Stomach (tissue), 9 donors: ENCODE data around the gene CHKB. TPM values are rescaled to one million over a fixed set of nuclear protein-coding genes. Genes with fewer than 3 reads are reported as not detected.

Source experiments
- DNase-seq, 2 donors: peaks; one replicate each; pipeline versions ENCODE4 v3.0.0 to v3.0.0-alpha.2; 2013 to 2019
- H3K27ac ChIP-seq, 5 donors: fragments of 200-600 bp in 4 of 5; sonication (generic) in 4 of 5; one replicate each; pipeline ENCODE4 v1.5.1; 2013 to 2019; ENCODE audit warnings: mild to moderate bottlenecking in 1 of 5, moderate library complexity in 1 of 5
- H3K27me3 ChIP-seq, 3 donors: fragments of 200-600 bp; sonication (generic); one replicate each; pipeline ENCODE4 v1.5.1; 2017 to 2019; ENCODE audit warnings: mixed run types in 1 of 3
- H3K36me3 ChIP-seq, 4 donors: fragments of 200-600 bp; sonication (generic); 1 replicate in 3 of 4; 2 replicates in 1 of 4; pipeline ENCODE4 v1.5.1; 2016 to 2019
- H3K4me1 ChIP-seq, 4 donors: fragments of 200-600 bp; sonication (generic); one replicate each; pipeline ENCODE4 v1.5.1; 2016 to 2019
- H3K4me3 ChIP-seq, 4 donors: fragments of 200-600 bp; sonication (generic) in 3 of 4; one replicate each; pipeline ENCODE4 v1.5.1; 2016 to 2019; ENCODE audit warnings: mild to moderate bottlenecking in 1 of 4
- H3K9me3 ChIP-seq, 4 donors: fragments of 200-600 bp; sonication (generic); one replicate each; pipeline ENCODE4 v1.5.1; 2016 to 2019
- CTCF ChIP-seq, 7 experiments: fragments of 450-650 bp in 4 of 7; fragments of 200-600 bp in 3 of 7; sonication (generic) in 3 of 7; IDR thresholded peaks; one replicate each; pipeline ENCODE4 v1.5.1; 2016 to 2019; ENCODE audit warnings: antibody characterized with exemption in 7 of 7, control low read depth in 2 of 7, mild to moderate bottlenecking in 1 of 7
- EP300 ChIP-seq: sonication (generic); formaldehyde crosslinking; IDR thresholded peaks from one replicate; pipeline ENCODE4 v1.6.1; 2017; ENCODE audit warnings: antibody characterized with exemption
- POLR2A ChIP-seq, 4 donors: fragments of 450-650 bp; IDR thresholded peaks; one replicate each; pipeline ENCODE4 v1.6.1; 2016; ENCODE audit warnings: antibody characterized with exemption in 4 of 4, control low read depth in 2 of 4, mild to moderate bottlenecking in 1 of 4, moderate library complexity in 1 of 4
- POLR2AphosphoS5 ChIP-seq, 3 donors: sonication (generic); formaldehyde crosslinking; IDR thresholded peaks; one replicate each; pipeline ENCODE4 v1.6.1; 2016; ENCODE audit warnings: antibody characterized with exemption in 3 of 3
- WGBS, 5 donors: extraction: QIAGEN DNeasy Blood & Tissue Kit in 3 of 5; methylation state at CpG; one replicate each; pipeline versions ENCODE4 v1.1.5 to v1.1.7; 2013 to 2018; 5-methylcytosine and 5-hydroxymethylcytosine counted together
- intact Hi-C: fragments of 100-400 bp; cut with DNase I; formaldehyde crosslinking; loops from one replicate; pipeline ENCODE4 v1.15.1; 2023; ENCODE audit warnings: low total_unique reads
- polyA plus RNA-seq, 3 donors: library from polyadenylated mRNA; stranded (reverse); fragments of 200-250 nt; gene quantifications; one replicate each; pipeline ENCODE4 v1.2.3, GENCODE V29; 2013
- total RNA-seq, 5 donors: library from RNA; depleted of rRNA; stranded (reverse); fragments of >200 nt; gene quantifications; one replicate each; pipeline versions ENCODE4 v1.1.0 to v1.2.3, GENCODE V29; 2014 to 2016
- donor health status: healthy with polysubstance abuse.
- donor health status: Bipolar disorder and iron deficiency.
- donor health status: healthy.

The CHKB gene
- total and polyA plus RNA-seq, 8 donors, result 31.9 to 283 (median 118) TPM

GRCh38 chr22:50530580-50530876 lies 52.1 kb downstream of the CHKB start:
- H3K9me3 ChIP-seq, result no peaks in the 10 kb centered on the region
- no peaks in the 10 kb centered on the region for H3K36me3 ChIP-seq
- no peak for DNase-seq
- WGBS, 5 donors, result 0 to 2% (median 1%) methylated on average over 14 to 21 of the region's 21 CpGs
- H3K4me1 ChIP-seq, result peaks cover 54 to 83% (median 66%) of the 10 kb centered on the region in 4 donors
- peaks cover 0 to 60% (median 0%) of the 10 kb centered on the region in 3 donors for H3K27me3 ChIP-seq
- intact Hi-C loops, result no loop called here
- peak overlapping the region; percentile 53 to 80 (median 57) for H3K4me3 ChIP-seq
- H3K27ac ChIP-seq, result peak overlapping the region; percentile 92 to 98 (median 93)
- TF ChIP-seq CTCF (IDR thresholded peaks at IDR 0.05), result no peak
- no peak for TF ChIP-seq POLR2AphosphoS5 (IDR thresholded peaks at IDR 0.05)
- no peak for TF ChIP-seq EP300
- TF ChIP-seq POLR2A (IDR thresholded peaks at IDR 0.05), result no peak

GRCh38 chr22:50529897-50530579 lies 52.6 kb downstream of the CHKB start, which contains the start of gene TYMP:
TYMP (minus strand) TSS chr22:50530012; CDS start chr22:50529709, 303 bp downstream.
- WGBS, 5 donors, result 0 to 3% (median 1%) methylated on average over 30 to 92 of the region's 92 CpGs
- H3K9me3 ChIP-seq, result no peaks in the 10 kb centered on the region
- peaks cover 56 to 84% (median 69%) of the 10 kb centered on the region in 4 donors for H3K4me1 ChIP-seq
- peak within 1 kb of the TSS; percentile 92 to 98 (median 93) for H3K27ac ChIP-seq
- H3K36me3 ChIP-seq, result no peaks in the 10 kb centered on the region
- H3K27me3 ChIP-seq, result peaks cover 0 to 55% (median 0%) of the 10 kb centered on the region in 3 donors
- peak within 1 kb of the TSS; percentile 53 to 80 (median 57) for H3K4me3 ChIP-seq
- intact Hi-C loops, result no loop called here
- DNase-seq, result peak; percentile 86 to 91
- no peak for TF ChIP-seq CTCF (IDR thresholded peaks at IDR 0.05)
- no peak for TF ChIP-seq EP300
- peak in 2 of 3 donors; percentile 91 to 94 for TF ChIP-seq POLR2AphosphoS5 (IDR thresholded peaks at IDR 0.05)
- TF ChIP-seq POLR2A (IDR thresholded peaks at IDR 0.05), result peak in 1 of 4 donors; percentile 38

GRCh38 chr22:50529416-50529896 lies 53.2 kb downstream of the CHKB start:
- Histone ChIP-seq H3K36me3 (no peaks in the 10 kb centered on the region), H3K4me1 (peaks cover 61 to 90% (median 74%) of the 10 kb centered on the region in 4 donors), H3K9me3 (no peaks in the 10 kb centered on the region), H3K4me3 (peak overlapping the region; percentile 53 to 80 (median 57)), H3K27ac (peak overlapping the region; percentile 92 to 98 (median 93)), H3K27me3 (peaks cover 0 to 51% (median 0%) of the 10 kb centered on the region in 3 donors)
- 2 to 23% (median 20%) methylated on average over 30 to 50 of the region's 50 CpGs for WGBS, 5 donors
- peak in 1 of 2 donors; percentile 57 for DNase-seq
- TF ChIP-seq POLR2AphosphoS5 (IDR thresholded peaks at IDR 0.05) (no peak), EP300 (no peak), CTCF (IDR thresholded peaks at IDR 0.05) (no peak), POLR2A (IDR thresholded peaks at IDR 0.05) (no peak)
- intact Hi-C loops, result no loop called here

Other genes starting within 250 kb of the CHKB start
- 100 to 1,000 TPM in 3 of 5 donors, 10 to 100 TPM in 2; 54.9 to 243 (median 151) TPM for gene PPP6R2, start 239.5 kb downstream of the CHKB start, total RNA-seq
- 10 to 100 TPM; 24.4 to 36.5 (median 28.7) TPM for gene PPP6R2, start 239.5 kb downstream of the CHKB start, polyA plus RNA-seq
- 100 to 1,000 TPM in 1 of 5 donors, 10 to 100 TPM in 4; 34.9 to 122 (median 65.2) TPM for gene SBF1, start 107.8 kb downstream of the CHKB start, total RNA-seq
- gene SBF1, start 107.8 kb downstream of the CHKB start, polyA plus RNA-seq, result 10 to 100 TPM in 2 of 3 donors, 1 to 10 TPM in 1; 9.6 to 42.3 (median 25.0) TPM
- gene ADM2, start 101.3 kb downstream of the CHKB start, total RNA-seq, result 1 to 10 TPM in 1 of 5 donors, under 1 TPM in 1, not detected in 3; 0.37 to 1.3 TPM
- gene ADM2, start 101.3 kb downstream of the CHKB start, polyA plus RNA-seq, result 1 to 10 TPM; 1.5 to 3.7 (median 1.6) TPM
- gene MIOX, start 96.0 kb downstream of the CHKB start, total RNA-seq, result not detected
- gene MIOX, start 96.0 kb downstream of the CHKB start, polyA plus RNA-seq, result under 1 TPM in 1 of 3 donors, not detected in 2; 0.40 TPM
- gene LMF2, start 75.1 kb downstream of the CHKB start, total RNA-seq, result 100 to 1,000 TPM in 1 of 5 donors, 10 to 100 TPM in 4; 11.9 to 212 (median 58.5) TPM
- 10 to 100 TPM; 13.1 to 73.4 (median 25.6) TPM for gene LMF2, start 75.1 kb downstream of the CHKB start, polyA plus RNA-seq
- gene NCAPH2, start 74.6 kb downstream of the CHKB start, total RNA-seq, result 10 to 100 TPM; 12.9 to 34.8 (median 23.2) TPM
- gene NCAPH2, start 74.6 kb downstream of the CHKB start, polyA plus RNA-seq, result 10 to 100 TPM; 34.5 to 47.9 (median 38.4) TPM
- not detected for gene SCO2, start 57.3 kb downstream of the CHKB start, total RNA-seq
- 1 to 10 TPM in 2 of 3 donors, under 1 TPM in 1; 0.92 to 7.5 (median 1.9) TPM for gene SCO2, start 57.3 kb downstream of the CHKB start, polyA plus RNA-seq
- 100 to 1,000 TPM in 2 of 5 donors, 10 to 100 TPM in 3; 14.3 to 146 (median 78.8) TPM for gene TYMP, start 52.8 kb downstream of the CHKB start, total RNA-seq
- gene TYMP, start 52.8 kb downstream of the CHKB start, polyA plus RNA-seq, result 100 to 1,000 TPM in 1 of 3 donors, 10 to 100 TPM in 2; 46.3 to 162 (median 61.6) TPM
- not detected for gene KLHDC7B, start 37.0 kb downstream of the CHKB start, total RNA-seq
- gene KLHDC7B, start 37.0 kb downstream of the CHKB start, polyA plus RNA-seq, result under 1 TPM in 2 of 3 donors, not detected in 1; 0.25 to 0.46 TPM
- not detected for gene SYCE3, start 19.9 kb downstream of the CHKB start, total RNA-seq
- gene SYCE3, start 19.9 kb downstream of the CHKB start, polyA plus RNA-seq, result 1 to 10 TPM in 1 of 3 donors, under 1 TPM in 1, not detected in 1; 0.80 to 1.9 TPM
- 100 to 1,000 TPM in 2 of 5 donors, 10 to 100 TPM in 1, 1 to 10 TPM in 2; 6.6 to 164 (median 54.5) TPM for gene CPT1B, start 4.4 kb downstream of the CHKB start, total RNA-seq
- 10 to 100 TPM in 2 of 3 donors, 1 to 10 TPM in 1; 9.8 to 31.8 (median 10.1) TPM for gene CPT1B, start 4.4 kb downstream of the CHKB start, polyA plus RNA-seq
- 1 to 10 TPM in 2 of 5 donors, under 1 TPM in 3; 0.43 to 5.8 (median 0.89) TPM for gene MAPK8IP2, start 17.9 kb upstream of the CHKB start, total RNA-seq
- 1 to 10 TPM in 1 of 3 donors, under 1 TPM in 2; 0.61 to 1.6 (median 0.81) TPM for gene MAPK8IP2, start 17.9 kb upstream of the CHKB start, polyA plus RNA-seq
- gene ARSA, start 45.3 kb upstream of the CHKB start, total RNA-seq, result 10 to 100 TPM in 4 of 5 donors, 1 to 10 TPM in 1; 7.7 to 88.1 (median 46.8) TPM
- gene ARSA, start 45.3 kb upstream of the CHKB start, polyA plus RNA-seq, result 10 to 100 TPM; 27.0 to 45.7 (median 41.2) TPM
- gene SHANK3, start 90.0 kb upstream of the CHKB start, total RNA-seq, result 10 to 100 TPM in 2 of 5 donors, 1 to 10 TPM in 3; 2.5 to 31.2 (median 7.6) TPM
- gene SHANK3, start 90.0 kb upstream of the CHKB start, polyA plus RNA-seq, result 1 to 10 TPM; 3.2 to 5.4 (median 3.4) TPM
- gene ACR, start 155.4 kb upstream of the CHKB start, total RNA-seq, result under 1 TPM in 1 of 5 donors, not detected in 4; 0.37 TPM
- under 1 TPM in 2 of 3 donors, not detected in 1; 0.19 to 0.23 TPM for gene ACR, start 155.4 kb upstream of the CHKB start, polyA plus RNA-seq
- gene RABL2B, start 200.8 kb upstream of the CHKB start, total RNA-seq, result 10 to 100 TPM in 3 of 5 donors, 1 to 10 TPM in 2; 6.6 to 18.1 (median 11.3) TPM
- 10 to 100 TPM; 13.1 to 15.6 (median 13.5) TPM for gene RABL2B, start 200.8 kb upstream of the CHKB start, polyA plus RNA-seq